ENCODE measurements around the gene AP2A2. TPM values are rescaled to one million over a fixed set of nuclear protein-coding genes. Genes with fewer than 3 reads are reported as not detected.

Gene AP2A2
- total RNA-seq, 1 experiment from 2014 or later, result 29.6 TPM

- Histone ChIP-seq H3K27ac (ENCODE audit: low read length) (no peak overlapping the region), H4K20me1 (ENCODE audit: low read length) (no peaks in the 10 kb centered on the region), H3K4me2 (ENCODE audit: low read length) (no peak overlapping the region), H3K9me2 (replicated peaks; ENCODE audit: low read length) (no peaks in the 10 kb centered on the region), H3K9me3 (ENCODE audit: low read length) (no peaks in the 10 kb centered on the region), H2AFZ (ENCODE audit: low read length) (no peak overlapping the region), H3K9ac (ENCODE audit: low read length) (no peak overlapping the region), H3K4me1 (ENCODE audit: insufficient read depth, low read length) (no peaks in the 10 kb centered on the region), H3K79me2 (ENCODE audit: low read length) (no peaks in the 10 kb centered on the region), H3F3A (ENCODE audit: low read length, unreplicated experiment) (no peaks in the 10 kb centered on the region), H3K36me3 (ENCODE audit: low read depth, low read length) (peaks cover 17% of the 10 kb centered on the region), H3K27me3 (ENCODE audit: low read length) (no peaks in the 10 kb centered on the region), H3K4me3 (ENCODE audit: low read length) (no peak overlapping the region)
- no peak for ATAC-seq
- no peak for TF ChIP-seq CTCF (conservative IDR thresholded peaks at IDR 0.05; ENCODE audit: low read depth, low read length)
- no peak for TF ChIP-seq EZH2phosphoT487 (IDR thresholded peaks at IDR 0.05; ENCODE audit: borderline replicate concordance, low read length)
- TF ChIP-seq EZH2 (IDR thresholded peaks at IDR 0.05; ENCODE audit: low read length, unreplicated experiment), result no peak
- POLR2A ChIA-PET (ENCODE audit: unreplicated experiment), result no interaction called here
- intact Hi-C loops (cut with micrococcal nuclease), result no loop called here
- no peak for DNase-seq
- no TSS peak for BruUV-seq (replicated peaks)
- CTCF ChIA-PET, result no interaction called here
These were observed 82.5 kb downstream of the AP2A2 start for GRCh38 chr11:1008001-1008802.

GRCh38 chr11:1008803-1009145 is 83.1 kb downstream of the AP2A2 start:
- CTCF ChIA-PET, result no interaction called here
- no peaks in the 10 kb centered on the region for H3K4me1 ChIP-seq (ENCODE audit: insufficient read depth, low read length)
- H2AFZ ChIP-seq (ENCODE audit: low read length), result no peak overlapping the region
- H3K4me2 ChIP-seq (ENCODE audit: low read length), result no peak overlapping the region
- DNase-seq (no peak), ATAC-seq (no peak)
- no TSS peak for BruUV-seq (replicated peaks)
- H3F3A ChIP-seq (ENCODE audit: low read length, unreplicated experiment), result no peaks in the 10 kb centered on the region
- H3K9me3 ChIP-seq (ENCODE audit: low read length), result no peaks in the 10 kb centered on the region
- H3K79me2 ChIP-seq (ENCODE audit: low read length), result no peaks in the 10 kb centered on the region
- intact Hi-C loops (cut with micrococcal nuclease), result no loop called here
- peaks cover 13% of the 10 kb centered on the region for H3K36me3 ChIP-seq (ENCODE audit: low read depth, low read length)
- H3K9me2 ChIP-seq (replicated peaks; ENCODE audit: low read length), result no peaks in the 10 kb centered on the region
- H3K9ac ChIP-seq (ENCODE audit: low read length), result no peak overlapping the region
- TF ChIP-seq EZH2 (IDR thresholded peaks at IDR 0.05; ENCODE audit: low read length, unreplicated experiment), result no peak
- no peak for TF ChIP-seq CTCF (conservative IDR thresholded peaks at IDR 0.05; ENCODE audit: low read depth, low read length)
- TF ChIP-seq EZH2phosphoT487 (IDR thresholded peaks at IDR 0.05; ENCODE audit: borderline replicate concordance, low read length), result no peak
- H4K20me1 ChIP-seq (ENCODE audit: low read length), result no peaks in the 10 kb centered on the region
- no peak overlapping the region for H3K27ac ChIP-seq (ENCODE audit: low read length)
- POLR2A ChIA-PET (ENCODE audit: unreplicated experiment), result no interaction called here
- H3K4me3 ChIP-seq (ENCODE audit: low read length), result no peak overlapping the region
- H3K27me3 ChIP-seq (ENCODE audit: low read length), result no peaks in the 10 kb centered on the region

- DNase-seq (no peak), ATAC-seq (no peak)
- no peaks in the 10 kb centered on the region for H3K9me2 ChIP-seq (replicated peaks; ENCODE audit: low read length)
- no peaks in the 10 kb centered on the region for H3K79me2 ChIP-seq (ENCODE audit: low read length)
- no TSS peak for BruUV-seq (replicated peaks)
- no peak overlapping the region for H3K9ac ChIP-seq (ENCODE audit: low read length)
- no peaks in the 10 kb centered on the region for H3F3A ChIP-seq (ENCODE audit: low read length, unreplicated experiment)
- no peak overlapping the region for H2AFZ ChIP-seq (ENCODE audit: low read length)
- no peaks in the 10 kb centered on the region for H4K20me1 ChIP-seq (ENCODE audit: low read length)
- H3K4me2 ChIP-seq (ENCODE audit: low read length), result no peak overlapping the region
- no peaks in the 10 kb centered on the region for H3K27me3 ChIP-seq (ENCODE audit: low read length)
- H3K9me3 ChIP-seq (ENCODE audit: low read length), result no peaks in the 10 kb centered on the region
- no peaks in the 10 kb centered on the region for H3K4me1 ChIP-seq (ENCODE audit: insufficient read depth, low read length)
- ChIA-PET POLR2A (ENCODE audit: unreplicated experiment) (no interaction called here), CTCF (no interaction called here)
- peaks cover 12% of the 10 kb centered on the region for H3K36me3 ChIP-seq (ENCODE audit: low read depth, low read length)
- TF ChIP-seq EZH2 (IDR thresholded peaks at IDR 0.05; ENCODE audit: low read length, unreplicated experiment) (no peak), EZH2phosphoT487 (IDR thresholded peaks at IDR 0.05; ENCODE audit: borderline replicate concordance, low read length) (no peak), CTCF (conservative IDR thresholded peaks at IDR 0.05; ENCODE audit: low read depth, low read length) (no peak)
- H3K4me3 ChIP-seq (ENCODE audit: low read length), result no peak overlapping the region
- intact Hi-C loops (cut with micrococcal nuclease), result no loop called here
- no peak overlapping the region for H3K27ac ChIP-seq (ENCODE audit: low read length)
These were observed 83.7 kb downstream of the AP2A2 start for GRCh38 chr11:1009371-1009770.

All from PC-3 (cell line).